Measurements from ENCODE around the gene PTPN9. TPM values are rescaled to one million over a fixed set of nuclear protein-coding genes. Genes with fewer than 3 reads are reported as not detected.
A peak's percentile ranks its signal among the peaks of the same experiment; 100 is the strongest.

The PTPN9 gene
- total and polyA plus RNA-seq, 2 of the 13 experiments (the other 11 are each of a cell fraction or from before 2014, with no cell fraction given), result 16.6 to 19.9 TPM

DNA sequence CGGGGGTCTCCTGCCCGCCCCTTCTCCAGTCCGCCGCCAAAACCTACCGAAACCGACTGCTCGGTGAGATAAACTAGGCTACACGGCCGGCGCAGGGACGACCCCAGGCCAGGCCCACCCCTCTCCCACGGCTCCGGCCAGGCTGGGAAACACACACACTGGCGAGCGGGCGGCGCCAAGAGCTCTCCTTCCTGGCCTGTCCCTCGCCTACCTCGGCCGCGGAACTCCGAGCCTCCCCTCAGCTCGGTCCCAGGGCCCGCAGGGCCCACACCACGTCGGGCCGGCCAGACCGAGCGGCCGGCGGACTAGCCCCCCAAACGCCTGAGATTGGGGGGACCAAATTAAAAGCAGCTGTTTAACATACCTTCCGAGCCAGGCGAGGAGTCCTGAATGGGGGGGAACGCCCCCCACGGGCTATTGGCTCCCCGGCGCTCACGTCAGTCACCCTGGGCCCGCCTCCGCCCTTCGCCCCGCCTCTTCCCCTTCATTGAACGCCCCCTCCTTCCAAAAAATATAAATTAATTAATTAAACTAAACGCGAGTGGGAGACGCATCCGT, 123.6 kb downstream of the PTPN9 start (continued):
- TF ChIP-seq ARID5B (CRISPR knock-in tag; IDR thresholded peaks at IDR 0.05) (no peak), ZSCAN12 (CRISPR knock-in tag; IDR thresholded peaks at IDR 0.05) (0 out of 2 replicates have a peak, but pooled peaks have one; percentile 21), TAF15 (IDR thresholded peaks at IDR 0.05; ENCODE audit: low read depth, low read length, poor library complexity, severe bottlenecking) (no peak), GLMP (CRISPR knock-in tag; IDR thresholded peaks at IDR 0.05; ENCODE audit: borderline replicate concordance) (no peak), NR2F2 (IDR thresholded peaks at IDR 0.05; ENCODE audit: borderline replicate concordance, low read depth) (no peak), DR1 (CRISPR knock-in tag; IDR thresholded peaks at IDR 0.05) (no peak), ZBTB14 (CRISPR knock-in tag; IDR thresholded peaks at IDR 0.05) (no peak), NFKBIZ (CRISPR knock-in tag; IDR thresholded peaks at IDR 0.05) (no peak), POLR2AphosphoS2 (IDR thresholded peaks at IDR 0.05; ENCODE audit: low read depth, low read length) (no peak), MZF1 (CRISPR knock-in tag; IDR thresholded peaks at IDR 0.05; ENCODE audit: borderline replicate concordance) (no peak), ZSCAN25 (CRISPR knock-in tag; IDR thresholded peaks at IDR 0.05) (no peak), ATM (IDR thresholded peaks at IDR 0.05; ENCODE audit: borderline replicate concordance) (no peak), KDM4B (CRISPR knock-in tag; IDR thresholded peaks at IDR 0.05) (no peak), CCDC6 (CRISPR knock-in tag; IDR thresholded peaks at IDR 0.05) (no peak), HCFC1 (IDR thresholded peaks at IDR 0.05; ENCODE audit: low read depth, low read length) (no peak), SCMH1 (CRISPR knock-in tag; IDR thresholded peaks at IDR 0.05; ENCODE audit: borderline replicate concordance) (no peak)
- TF ChIP-seq, protein P1, sequence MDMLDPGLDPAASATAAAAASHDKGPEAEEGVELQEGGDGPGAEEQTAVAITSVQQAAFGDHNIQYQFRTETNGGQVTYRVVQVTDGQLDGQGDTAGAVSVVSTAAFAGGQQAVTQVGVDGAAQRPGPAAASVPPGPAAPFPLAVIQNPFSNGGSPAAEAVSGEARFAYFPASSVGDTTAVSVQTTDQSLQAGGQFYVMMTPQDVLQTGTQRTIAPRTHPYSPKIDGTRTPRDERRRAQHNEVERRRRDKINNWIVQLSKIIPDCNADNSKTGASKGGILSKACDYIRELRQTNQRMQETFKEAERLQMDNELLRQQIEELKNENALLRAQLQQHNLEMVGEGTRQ (IDR thresholded peaks at IDR 0.05; ENCODE audit: low read depth, low read length), result no peak
- TF ChIP-seq, protein P1 (CRISPR knock-in tag; IDR thresholded peaks at IDR 0.05; ENCODE audit: borderline replicate concordance), result no peak
- TF ChIP-seq, protein P2, sequence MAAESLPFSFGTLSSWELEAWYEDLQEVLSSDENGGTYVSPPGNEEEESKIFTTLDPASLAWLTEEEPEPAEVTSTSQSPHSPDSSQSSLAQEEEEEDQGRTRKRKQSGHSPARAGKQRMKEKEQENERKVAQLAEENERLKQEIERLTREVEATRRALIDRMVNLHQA (CRISPR knock-in tag; IDR thresholded peaks at IDR 0.05), result no peak
- TF ChIP-seq, protein P3, sequence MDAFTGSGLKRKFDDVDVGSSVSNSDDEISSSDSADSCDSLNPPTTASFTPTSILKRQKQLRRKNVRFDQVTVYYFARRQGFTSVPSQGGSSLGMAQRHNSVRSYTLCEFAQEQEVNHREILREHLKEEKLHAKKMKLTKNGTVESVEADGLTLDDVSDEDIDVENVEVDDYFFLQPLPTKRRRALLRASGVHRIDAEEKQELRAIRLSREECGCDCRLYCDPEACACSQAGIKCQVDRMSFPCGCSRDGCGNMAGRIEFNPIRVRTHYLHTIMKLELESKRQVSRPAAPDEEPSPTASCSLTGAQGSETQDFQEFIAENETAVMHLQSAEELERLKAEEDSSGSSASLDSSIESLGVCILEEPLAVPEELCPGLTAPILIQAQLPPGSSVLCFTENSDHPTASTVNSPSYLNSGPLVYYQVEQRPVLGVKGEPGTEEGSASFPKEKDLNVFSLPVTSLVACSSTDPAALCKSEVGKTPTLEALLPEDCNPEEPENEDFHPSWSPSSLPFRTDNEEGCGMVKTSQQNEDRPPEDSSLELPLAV (CRISPR knock-in tag; conservative IDR thresholded peaks at IDR 0.05; ENCODE audit: low read depth), result no peak

Data from HepG2 (cell line).